HepG2 (cell line): ENCODE measurements around the gene SLC22A23. TPM values are rescaled to one million over a fixed set of nuclear protein-coding genes. Genes with fewer than 3 reads are reported as not detected.

Experiments
- ATAC-seq: fragments of 200-7000 bp; cut with Tn5 transposase; 3 replicates; pipeline ENCODE4 v1.9.1; 2020; ENCODE audit warnings: mild to moderate bottlenecking, moderate library complexity
- BruUV-seq: library from RNA; stranded (reverse); fragments of 400-500 nt; replicated peaks from 2 replicates; lab custom pipeline; 2021; lab: Mats Ljungman, UMichigan
- CTCF ChIA-PET: fragments of 300-600 bp; formaldehyde crosslinking; extraction: SDS; loops from one replicate; lab custom pipeline; 2021; ENCODE audit warnings: low total read pairs, inconsistent platforms, low intra/inter-chr PET ratio; lab: Yijun Ruan, JAX
- POLR2A ChIA-PET: fragments of 350-600 bp; sonication (Branson Sonifier 250); formaldehyde crosslinking; loops from one replicate; lab custom pipeline; 2020; ENCODE audit warnings: antibody characterized with exemption, inconsistent platforms; lab: Yijun Ruan, JAX
- DNase-seq: peaks from one replicate; pipeline ENCODE4 v3.0.0-alpha.2; 2015; ENCODE audit warnings: low spot score
- FAIRE-seq: peaks from 3 replicates; lab custom pipeline; 2011; peaks lifted over from hg19 to GRCh38; lab: Jason Lieb, UNC
- H2AFZ ChIP-seq: one replicate; pipeline ENCODE4 v1.6.1; 2011; ENCODE audit warnings: low read length, inconsistent platforms
- H3K27ac ChIP-seq: fragments of 300-600 bp; 3 replicates; pipeline ENCODE4 v1.8.0; 2011; ENCODE audit warnings: mixed run types, mild to moderate bottlenecking, mixed read lengths, low read length, inconsistent platforms; ENCODE audit not compliant: insufficient read depth; ENCODE audit errors: extremely low read length
- H3K27me3 ChIP-seq, 2 experiments: fragments of 200-600 bp in 1 of 2; 2 replicates in 1 of 2; 3 replicates in 1 of 2; pipeline versions ENCODE4 v1.6.0 to v1.8.0; 2011; ENCODE audit warnings: low read length in 2 of 2, mild to moderate bottlenecking in 2 of 2, moderate library complexity in 2 of 2, inconsistent platforms in 1 of 2; ENCODE audit not compliant: insufficient read depth in 2 of 2, control insufficient read depth in 1 of 2
- H3K36me3 ChIP-seq, 2 experiments: fragments of 200-600 bp in 1 of 2; replicated peaks in 1 of 2; 2 replicates in 1 of 2; 3 replicates in 1 of 2; pipeline versions ENCODE4 v1.5.1 to v1.8.0; 2011; ENCODE audit warnings: low read length in 2 of 2, inconsistent platforms in 1 of 2; ENCODE audit not compliant: insufficient read depth in 2 of 2, control insufficient read depth in 1 of 2
- H3K4me1 ChIP-seq: 2 replicates; pipeline ENCODE4 v1.5.1; 2012; ENCODE audit warnings: low read length, inconsistent platforms; ENCODE audit not compliant: insufficient read depth
- H3K4me2 ChIP-seq: 2 replicates; pipeline ENCODE4 v1.6.0; 2011; ENCODE audit warnings: low read depth, low read length, inconsistent platforms
- H3K4me3 ChIP-seq, 3 experiments: fragments of 200-600 bp in 1 of 3; sonication (generic), shearing (Covaris generic) in 1 of 3; replicated peaks in 1 of 3; 2 replicates each; pipeline ENCODE4 v1.5.1; 2011 to 2016; ENCODE audit warnings: low read length in 3 of 3, inconsistent platforms in 2 of 3, low read depth in 2 of 3, mild to moderate bottlenecking in 2 of 3, control low read depth in 1 of 3, mixed read lengths in 1 of 3; ENCODE audit not compliant: insufficient read depth in 1 of 3
- H3K79me2 ChIP-seq: one replicate; pipeline ENCODE4 v1.6.1; 2011; ENCODE audit warnings: low read length, inconsistent platforms; ENCODE audit not compliant: insufficient read depth
- H3K9ac ChIP-seq: 2 replicates; pipeline ENCODE4 v1.6.0; 2011; ENCODE audit warnings: mild to moderate bottlenecking, low read depth, low read length, inconsistent platforms; ENCODE audit not compliant: insufficient read depth
- H3K9me3 ChIP-seq: 2 replicates; pipeline ENCODE4 v1.5.1; 2012; ENCODE audit warnings: mild to moderate bottlenecking, low read length
- H4K20me1 ChIP-seq: 2 replicates; pipeline ENCODE4 v1.6.0; 2011; ENCODE audit warnings: inconsistent platforms, mild to moderate bottlenecking, low read length, moderate library complexity; ENCODE audit not compliant: insufficient read depth
- AGO2 ChIP-seq: fragments of 200-400 bp; formaldehyde crosslinking; optimal IDR thresholded peaks from 2 replicates; pipeline ENCODE3; 2017; ENCODE audit warnings: mild to moderate bottlenecking, low read depth, low read length, moderate library complexity
- ETV6 ChIP-seq: sonication (generic); formaldehyde crosslinking; conservative IDR thresholded peaks from 2 replicates; pipeline ENCODE4 v1.4.0; 2020; ENCODE audit warnings: missing genetic modification reagents
- GATAD2A ChIP-seq: IDR thresholded peaks from 2 replicates; pipeline ENCODE4 v1.6.1; 2016
- HDAC6 ChIP-seq: fragments of 200-600 bp; sonication (generic); IDR thresholded peaks from 2 replicates; pipeline ENCODE4 v1.7.0; 2017; ENCODE audit warnings: mild to moderate bottlenecking, antibody characterized with exemption, low read length, low read depth
- HHEX ChIP-seq: IDR thresholded peaks from 2 replicates; pipeline ENCODE4 v1.6.1; 2016; ENCODE audit warnings: control low read depth
- HIVEP1 ChIP-seq: sonication (generic); formaldehyde crosslinking; IDR thresholded peaks from 2 replicates; pipeline ENCODE4 v1.4.0; 2020; ENCODE audit warnings: mild to moderate bottlenecking, missing genetic modification reagents
- JUNB ChIP-seq: sonication (generic); formaldehyde crosslinking; IDR thresholded peaks from 2 replicates; pipeline ENCODE4 v1.8.0; 2022; ENCODE audit warnings: missing genetic modification reagents, mild to moderate bottlenecking, borderline replicate concordance
- MED13 ChIP-seq: sonication (generic); formaldehyde crosslinking; IDR thresholded peaks from 2 replicates; pipeline ENCODE4 v1.5.0; 2020; ENCODE audit warnings: missing genetic modification reagents
- NR2F6 ChIP-seq, 2 experiments: IDR thresholded peaks; 2 replicates each; pipeline ENCODE4 v1.6.1; 2016; ENCODE audit warnings: antibody characterized with exemption in 1 of 2, mild to moderate bottlenecking in 1 of 2
- RBM22 ChIP-seq: fragments of 200-400 bp; formaldehyde crosslinking; optimal IDR thresholded peaks from 2 replicates; pipeline ENCODE3; 2017; ENCODE audit warnings: mild to moderate bottlenecking, low read length, moderate library complexity
- SIN3B ChIP-seq: fragments of 150-350 bp; IDR thresholded peaks from 2 replicates; pipeline ENCODE4 v1.6.1; 2014; ENCODE audit warnings: low read length
- SIX4 ChIP-seq: sonication (generic); formaldehyde crosslinking; IDR thresholded peaks from 2 replicates; pipeline ENCODE4 v1.4.0; 2020; ENCODE audit warnings: missing genetic modification reagents
- ZBTB39 ChIP-seq: sonication (generic); formaldehyde crosslinking; IDR thresholded peaks from 2 replicates; pipeline ENCODE4 v1.5.0; 2020; ENCODE audit warnings: missing genetic modification reagents
- ZNF317 ChIP-seq: sonication (generic); formaldehyde crosslinking; IDR thresholded peaks from 2 replicates; pipeline ENCODE4 v1.5.0; 2020; ENCODE audit warnings: mild to moderate bottlenecking, missing genetic modification reagents
- ZNF556 ChIP-seq: sonication (generic); formaldehyde crosslinking; IDR thresholded peaks from 2 replicates; pipeline ENCODE4 v1.4.0; 2020; ENCODE audit warnings: mild to moderate bottlenecking, missing genetic modification reagents, borderline replicate concordance
- WGBS: methylation state at CpG from one replicate; pipeline ENCODE4 v1.1.6; 2017; ENCODE audit warnings: low lambda C conversion rate; 5-methylcytosine and 5-hydroxymethylcytosine counted together
- in situ Hi-C: cut with HindIII; loops from 2 replicates; pipeline ENCODE4 v1.10.0; 2017; ENCODE audit warnings: low pct_unique_long_range_greater_than_20kb; ENCODE audit not compliant: extremely low pct_ligation_motif_present
- intact Hi-C: fragments of 100-400 bp; cut with micrococcal nuclease; formaldehyde crosslinking; loops from one replicate; pipeline ENCODE4 v1.10.0; 2022; ENCODE audit not compliant: unreplicated experiment
- polyA plus RNA-seq, 8 experiments: library from polyadenylated mRNA; depleted of rRNA in 3 of 8; stranded (reverse) in 7 of 8; unstranded in 1 of 8; fragments of >200 nt; fragmentation: Illumina TruSeq in 4 of 8; extraction: Trizol in 4 of 8; gene quantifications; 2 replicates each; pipeline versions ENCODE4 v1.2.1 to v1.2.3, GENCODE V29; 2011 to 2016; ENCODE audit warnings: low read depth in 4 of 8, missing spikeins in 1 of 8, mixed read lengths in 1 of 8; ENCODE audit not compliant: insufficient read depth in 1 of 8
- total RNA-seq, 5 experiments: library from RNA; depleted of rRNA; stranded (reverse); fragments of >200 nt; fragmentation: Illumina TruSeq; extraction: Trizol; gene quantifications; 2 replicates each; pipeline ENCODE4 v1.2.3, GENCODE V29; 2016; ENCODE audit warnings: low read depth in 1 of 5
- TF ChIP-seq, protein P1 (sequence below): IDR thresholded peaks from 2 replicates; pipeline ENCODE4 v1.6.1; 2018; ENCODE audit warnings: missing genetic modification reagents, mild to moderate bottlenecking, missing compliant biosample characterization
- TF ChIP-seq, protein P2 (sequence below): sonication (generic); formaldehyde crosslinking; IDR thresholded peaks from 2 replicates; pipeline ENCODE4 v1.5.0; 2020; ENCODE audit warnings: missing genetic modification reagents

SLC22A23 gene
- total and polyA plus RNA-seq, 2 of the 13 experiments (the other 11 are each of a cell fraction or from before 2014, with no cell fraction given), result 11.8 to 17.5 TPM

DNA sequence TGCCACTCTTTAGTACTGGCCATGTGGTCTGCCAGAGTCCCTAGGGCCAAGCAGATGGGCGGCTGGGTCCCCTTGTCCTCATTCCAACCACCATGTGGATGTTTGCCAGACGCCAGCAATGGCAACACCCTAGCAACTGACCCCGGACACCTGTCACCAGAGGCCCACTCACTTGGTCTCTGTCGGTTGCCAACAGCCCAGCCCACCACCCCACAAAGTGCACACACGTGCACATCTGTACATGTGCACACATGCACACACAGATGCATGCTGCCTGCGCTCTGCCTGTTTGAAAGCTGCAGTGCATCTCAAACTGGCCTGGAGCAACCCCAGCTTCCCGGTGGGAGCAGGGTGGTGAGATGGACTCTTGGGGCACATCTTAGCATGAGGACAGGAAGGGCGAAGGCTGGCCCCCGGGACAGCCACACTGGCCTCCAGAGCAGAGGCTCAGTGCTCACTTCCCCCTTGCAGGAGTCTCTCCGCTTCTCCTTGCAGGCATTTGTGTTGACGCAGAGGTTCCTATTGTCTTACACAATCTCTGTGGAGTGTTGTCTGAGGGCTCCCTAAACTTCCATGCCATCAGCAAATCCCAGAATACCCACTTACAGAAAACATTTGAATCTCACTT lies 144.1 kb downstream of the SLC22A23 start:
- Histone ChIP-seq H4K20me1 (no peaks in the 10 kb centered on the region), H3K4me2 (no peak overlapping the region), H3K9me3 (no peaks in the 10 kb centered on the region), H3K27ac (no peak overlapping the region), H2AFZ (no peak overlapping the region), H3K4me1 (no peaks in the 10 kb centered on the region), H3K4me3 (no peak overlapping the region), H3K79me2 (no peaks in the 10 kb centered on the region), H3K36me3 (peaks cover 23 to 45% of the 10 kb centered on the region in 2 experiments), H3K9ac (no peak overlapping the region), H3K27me3 (no peaks in the 10 kb centered on the region)
- no peak; the same call in 2 of the 3 replicates for ATAC-seq
- DNase-seq, result no peak
- WGBS, result over 99% methylated on average over 10 of the region's 11 CpGs
- ChIA-PET POLR2A (no interaction called here), CTCF (no interaction called here)
- BruUV-seq, result no TSS peak
- intact Hi-C loops (no loop called here), in situ Hi-C loops (no loop called here)
- TF ChIP-seq AGO2 (peak; percentile 77), HHEX (CRISPR knock-in tag) (no peak), MED13 (CRISPR knock-in tag) (no peak), ZNF317 (CRISPR knock-in tag) (no peak), HIVEP1 (CRISPR knock-in tag) (0 out of 2 replicates have a peak, but pooled peaks have one; percentile 29), RBM22 (peak; percentile 74)
- TF ChIP-seq, protein P1, sequence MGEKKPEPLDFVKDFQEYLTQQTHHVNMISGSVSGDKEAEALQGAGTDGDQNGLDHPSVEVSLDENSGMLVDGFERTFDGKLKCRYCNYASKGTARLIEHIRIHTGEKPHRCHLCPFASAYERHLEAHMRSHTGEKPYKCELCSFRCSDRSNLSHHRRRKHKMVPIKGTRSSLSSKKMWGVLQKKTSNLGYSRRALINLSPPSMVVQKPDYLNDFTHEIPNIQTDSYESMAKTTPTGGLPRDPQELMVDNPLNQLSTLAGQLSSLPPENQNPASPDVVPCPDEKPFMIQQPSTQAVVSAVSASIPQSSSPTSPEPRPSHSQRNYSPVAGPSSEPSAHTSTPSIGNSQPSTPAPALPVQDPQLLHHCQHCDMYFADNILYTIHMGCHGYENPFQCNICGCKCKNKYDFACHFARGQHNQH (CRISPR knock-in tag), result no peak
- no peak for FAIRE-seq

GRCh38 chr6:3311826-3312225 lies 145.0 kb downstream of the SLC22A23 start:
- in situ Hi-C loops (no loop called here), intact Hi-C loops (no loop called here)
- ATAC-seq, result no peak
- no peak overlapping the region for H2AFZ ChIP-seq
- H3K4me1 ChIP-seq, result no peaks in the 10 kb centered on the region
- no peaks in the 10 kb centered on the region for H3K27me3 ChIP-seq
- ChIA-PET POLR2A (no interaction called here), CTCF (no interaction called here)
- no peaks in the 10 kb centered on the region for H4K20me1 ChIP-seq
- DNase-seq, result no peak
- H3K79me2 ChIP-seq, result no peaks in the 10 kb centered on the region
- H3K4me3 ChIP-seq, result no peak overlapping the region
- H3K9me3 ChIP-seq, result no peaks in the 10 kb centered on the region
- 95% methylated on average over 6 of the region's 6 CpGs for WGBS
- FAIRE-seq, result no peak
- H3K27ac ChIP-seq, result no peak overlapping the region
- H3K36me3 ChIP-seq, result peaks cover 22 to 46% of the 10 kb centered on the region in 2 experiments
- H3K4me2 ChIP-seq, result no peak overlapping the region
- H3K9ac ChIP-seq, result no peak overlapping the region
- TSS peak; percentile 1 for BruUV-seq
- TF ChIP-seq SIX4 (CRISPR knock-in tag) (no peak), ZBTB39 (CRISPR knock-in tag) (no peak), HDAC6 (no peak), ZNF556 (no peak), ETV6 (no peak), NR2F6 (IDR thresholded peaks at IDR 0.05) (no peak), NR2F6 (CRISPR knock-in tag; IDR thresholded peaks at IDR 0.05) (no peak), GATAD2A (no peak), SIN3B (no peak), JUNB (CRISPR knock-in tag) (no peak)
- TF ChIP-seq, protein P2, sequence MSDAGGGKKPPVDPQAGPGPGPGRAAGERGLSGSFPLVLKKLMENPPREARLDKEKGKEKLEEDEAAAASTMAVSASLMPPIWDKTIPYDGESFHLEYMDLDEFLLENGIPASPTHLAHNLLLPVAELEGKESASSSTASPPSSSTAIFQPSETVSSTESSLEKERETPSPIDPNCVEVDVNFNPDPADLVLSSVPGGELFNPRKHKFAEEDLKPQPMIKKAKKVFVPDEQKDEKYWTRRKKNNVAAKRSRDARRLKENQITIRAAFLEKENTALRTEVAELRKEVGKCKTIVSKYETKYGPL (CRISPR knock-in tag), result no peak
